Activated CD4-positive, alpha-beta T cell treated with anti-CD3 and anti-CD28 coated beads, Interleukin-10, Interleukin-2, amounts not matched to agents 100 ng/mL and 50 ng/mL, durations not matched to agents 16 hours and 8 hours (primary cell): Measurements from ENCODE around the gene MYH11.

Experiments
- DNase-seq: peaks from one replicate; pipeline ENCODE4 v3.0.0-alpha.2; 2020

The MYH11 gene

GRCh38 chr16:15773968-15774367 is 82.9 kb downstream of the MYH11 start:
- DNase-seq: no peak

- DNase-seq: no peak
Measured at GRCh38 chr16:15772579-15773293, 84.1 kb downstream of the MYH11 start.

- no peak for DNase-seq
Measured at GRCh38 chr16:15771694-15772093, 85.1 kb downstream of the MYH11 start.

- DNase-seq: no peak
Measured at GRCh38 chr16:15770512-15770911, 86.3 kb downstream of the MYH11 start.

- no peak for DNase-seq
Measured at GRCh38 chr16:15770107-15770506, 86.7 kb downstream of the MYH11 start.

- no peak for DNase-seq
Measured at GRCh38 chr16:15769239-15769638, 87.6 kb downstream of the MYH11 start.

GRCh38 chr16:15768201-15768600 is 88.6 kb downstream of the MYH11 start:
- DNase-seq: no peak

- no peak for DNase-seq
Measured at GRCh38 chr16:15766918-15767317, 89.9 kb downstream of the MYH11 start.

- DNase-seq: peak; percentile 62
Measured at GRCh38 chr16:15765880-15766279, 90.9 kb downstream of the MYH11 start.

- no peak for DNase-seq
Measured at GRCh38 chr16:15765116-15765515, 91.7 kb downstream of the MYH11 start.

- DNase-seq: no peak
Measured at GRCh38 chr16:15764112-15764511, 92.7 kb downstream of the MYH11 start.

- DNase-seq: no peak
Measured at GRCh38 chr16:15760129-15760528, 96.7 kb downstream of the MYH11 start.

- DNase-seq: no peak
Measured at GRCh38 chr16:15759070-15759469, 97.8 kb downstream of the MYH11 start.

- peak; percentile 10 for DNase-seq
Measured at GRCh38 chr16:15757630-15758251, 99.1 kb downstream of the MYH11 start.

- DNase-seq: no peak
Measured at GRCh38 chr16:15757077-15757386, 99.8 kb downstream of the MYH11 start.

GRCh38 chr16:15754821-15755534 is 101.8 kb downstream of the MYH11 start:
- DNase-seq: no peak

- DNase-seq: no peak
Measured at GRCh38 chr16:15752717-15753488, 103.9 kb downstream of the MYH11 start.

GRCh38 chr16:15751940-15752339 is 104.9 kb downstream of the MYH11 start:
- DNase-seq: no peak

- no peak for DNase-seq
Measured at GRCh38 chr16:15749985-15750384, 106.8 kb downstream of the MYH11 start.

GRCh38 chr16:15749371-15749770 is 107.5 kb downstream of the MYH11 start:
- DNase-seq: no peak

GRCh38 chr16:15748654-15749053 is 108.2 kb downstream of the MYH11 start:
- no peak for DNase-seq

GRCh38 chr16:15747937-15748336 is 108.9 kb downstream of the MYH11 start:
- DNase-seq: no peak

GRCh38 chr16:15746332-15746731 is 110.5 kb downstream of the MYH11 start:
- DNase-seq: no peak

GRCh38 chr16:15743657-15744056 is 113.2 kb downstream of the MYH11 start:
- no peak for DNase-seq
